ENCODE data around the gene ZSWIM2. TPM values are rescaled to one million over a fixed set of nuclear protein-coding genes. Genes with fewer than 3 reads are reported as not detected.

Gene ZSWIM2
- total RNA-seq, 8 experiments from 2014 or later, result 0.14 to 0.38 TPM; not detected in 6

- no peak overlapping the region for H3K27ac ChIP-seq
- peaks cover 2 to 15% of the 10 kb centered on the region in 2 donors for H3K4me1 ChIP-seq (replicated peaks in 1 of 2)
- 0 to 92% (median 50%) methylated on average over 1 to 2 of the region's 2 CpGs; no CpG with 5 or more reads in 5 of the 10 experiments for WGBS, 10 experiments
- H3K4me3 ChIP-seq, result no peak overlapping the region
- in situ Hi-C loops (cut with MboI; ENCODE audit: low pct_unique_long_range_greater_than_20kb in 2 of 9, low sequenced_read_pairs in 9 of 9, unreplicated experiment in 9 of 9), result loop anchor here in 1 of 9 experiments (25.0 kb wide), 1 partner anchor 555 kb away; the partner anchor contains the start of gene CALCRL
- no peak for ATAC-seq (replicated peaks in 6 of 8)
Observed at GRCh38 chr2:186882511-186883071, 33.6 kb upstream of the ZSWIM2 start.

- in situ Hi-C loops (cut with MboI; ENCODE audit: low pct_unique_long_range_greater_than_20kb in 2 of 9, low sequenced_read_pairs in 9 of 9, unreplicated experiment in 9 of 9), result loop anchor here in 1 of 9 experiments (25.0 kb wide), 1 partner anchor 556 kb away; the partner anchor contains the start of gene CALCRL
- WGBS, 10 experiments, result 0 to 81% (median 40%) methylated on average over 1 of the region's 1 CpG; no CpG with 5 or more reads in 1 of the 10 experiments
Observed at GRCh38 chr2:186881660-186882059, 32.7 kb upstream of the ZSWIM2 start.

GRCh38 chr2:186879312-186879711 lies 30.3 kb upstream of the ZSWIM2 start:
- ATAC-seq (replicated peaks in 6 of 8), result no peak

More at GRCh38 chr2:186881660-186882059, 32.7 kb upstream of the ZSWIM2 start:
- Histone ChIP-seq H3K4me1 (replicated peaks in 1 of 2) (peaks cover 2 to 15% of the 10 kb centered on the region in 2 donors), H3K4me3 (no peak overlapping the region), H3K27ac (no peak overlapping the region)
- no peak for ATAC-seq (replicated peaks in 6 of 8)

GRCh38 chr2:186874713-186875112 lies 25.7 kb upstream of the ZSWIM2 start:
- in situ Hi-C loops (cut with MboI; ENCODE audit: low pct_unique_long_range_greater_than_20kb in 2 of 9, low sequenced_read_pairs in 9 of 9, unreplicated experiment in 9 of 9), result loop anchor here in 7 of 9 experiments (25.0 kb wide), 3 partner anchors 413 to 588 kb away; partner anchors contain the start of gene CALCRL (in 3 of the 7)
- whole genome bisulfite sequencing, 10 experiments, result 6 to 97% (median 82%) methylated on average over 3 to 4 of the region's 4 CpGs; no CpG with 5 or more reads in 1 of the 10 experiments

More at GRCh38 chr2:186879312-186879711, 30.3 kb upstream of the ZSWIM2 start:
- Histone ChIP-seq H3K27ac (no peak overlapping the region), H3K4me3 (no peak overlapping the region), H3K4me1 (replicated peaks in 1 of 2) (peaks cover 2 to 4% of the 10 kb centered on the region in 2 donors)
- in situ Hi-C loops (cut with MboI; ENCODE audit: low pct_unique_long_range_greater_than_20kb in 2 of 9, low sequenced_read_pairs in 9 of 9, unreplicated experiment in 9 of 9), result loop anchor here in 1 of 9 experiments (25.0 kb wide), 1 partner anchor 558 kb away; the partner anchor contains the start of gene CALCRL
- 0 to 100% (median 83%) methylated on average over 1 to 2 of the region's 2 CpGs; no CpG with 5 or more reads in 3 of the 10 experiments for WGBS, 10 experiments

DNA sequence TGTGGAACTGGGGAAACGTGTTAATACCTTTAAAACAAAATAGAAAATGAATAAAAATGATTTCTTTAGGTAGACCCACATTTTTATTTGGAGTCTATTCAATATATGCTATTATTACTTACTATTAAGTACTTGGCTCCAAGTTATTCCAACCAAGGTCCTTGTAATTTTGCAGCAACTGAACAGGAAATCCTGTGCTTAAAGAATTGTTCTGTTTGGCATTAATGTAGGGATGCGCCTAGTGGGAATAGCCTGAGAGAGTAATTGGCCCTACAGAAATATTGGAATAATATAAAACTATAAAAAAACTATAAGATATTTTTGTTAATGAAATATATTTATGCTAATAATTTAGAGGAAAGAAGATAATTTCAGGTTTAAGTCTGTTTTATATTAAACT lies 22.9 kb upstream of the ZSWIM2 start:
- in situ Hi-C loops (cut with MboI; ENCODE audit: low pct_unique_long_range_greater_than_20kb in 2 of 9, low sequenced_read_pairs in 9 of 9, unreplicated experiment in 9 of 9), result loop anchor here in 6 of 9 experiments (25.0 kb wide), 3 partner anchors 415 to 590 kb away; partner anchors contain the start of gene CALCRL (in 2 of the 6)
- no peak for ATAC-seq (replicated peaks in 6 of 8)
- no peaks in the 10 kb centered on the region for H3K4me1 ChIP-seq (replicated peaks in 1 of 2)

More at GRCh38 chr2:186874713-186875112, 25.7 kb upstream of the ZSWIM2 start:
- Histone ChIP-seq H3K27ac (no peak overlapping the region), H3K4me1 (replicated peaks in 1 of 2) (no peaks in the 10 kb centered on the region), H3K4me3 (no peak overlapping the region)
- no peak for ATAC-seq (replicated peaks in 6 of 8)

GRCh38 chr2:186868344-186868743 lies 19.4 kb upstream of the ZSWIM2 start:
- in situ Hi-C loops (cut with MboI; ENCODE audit: low pct_unique_long_range_greater_than_20kb in 2 of 9, low sequenced_read_pairs in 9 of 9, unreplicated experiment in 9 of 9), result loop anchor here in 6 of 9 experiments (25.0 kb wide), 3 partner anchors 419 to 594 kb away; partner anchors contain the start of gene CALCRL (in 2 of the 6)
- H3K4me1 ChIP-seq (replicated peaks in 1 of 2), result no peaks in the 10 kb centered on the region
- no peak overlapping the region for H3K27ac ChIP-seq
- 0 to 100% (median 25%) methylated on average over 1 of the region's 1 CpG; no CpG with 5 or more reads in 3 of the 10 experiments for WGBS, 10 experiments
- H3K4me3 ChIP-seq, result no peak overlapping the region
- ATAC-seq (replicated peaks in 6 of 8), result peak in 1 of 8 experiments; percentile 43

More for the DNA sequence above, 22.9 kb upstream of the ZSWIM2 start:
- no peak overlapping the region for H3K4me3 ChIP-seq
- no peak overlapping the region for H3K27ac ChIP-seq
- WGBS, 10 experiments, result 44 to 100% (median 73%) methylated on average over 1 to 2 of the region's 2 CpGs; no CpG with 5 or more reads in 1 of the 10 experiments

DNA sequence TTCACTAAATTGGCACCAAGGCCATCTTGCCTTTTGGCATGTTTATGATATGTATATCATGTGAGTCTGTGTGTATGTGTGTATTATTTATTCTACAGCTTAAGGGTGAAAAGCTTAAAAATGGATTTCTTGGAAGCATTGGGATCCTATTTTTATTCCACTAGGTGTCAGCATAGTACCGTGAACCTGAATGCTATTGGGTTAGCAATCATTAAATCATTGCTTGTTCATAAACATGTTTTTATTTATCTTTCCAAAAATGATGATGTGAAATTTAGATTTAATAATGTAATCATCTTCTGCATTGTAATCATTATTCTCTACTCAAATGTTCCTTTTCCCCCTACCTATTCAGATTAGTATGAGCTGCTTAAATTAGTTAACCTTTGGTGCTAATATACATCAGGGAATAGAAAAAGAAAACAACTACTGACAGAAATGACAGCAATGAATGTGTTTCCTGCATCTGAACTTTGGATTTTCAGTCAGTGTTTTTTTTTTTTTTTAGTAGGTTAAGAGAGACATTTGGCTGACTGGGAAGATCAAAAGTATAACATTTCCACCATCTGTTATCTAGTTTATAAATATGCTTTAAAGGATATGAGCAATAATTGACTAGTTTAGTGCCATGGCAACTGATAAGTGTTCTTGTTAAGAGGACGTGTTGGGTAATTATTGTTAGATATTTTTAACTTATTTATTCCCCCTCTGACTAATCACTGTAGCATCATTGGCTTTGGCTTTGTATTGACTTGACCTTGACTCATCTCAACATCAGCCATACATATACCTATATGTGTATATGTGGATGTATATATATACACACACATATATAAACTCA lies 14.1 kb upstream of the ZSWIM2 start:
- ATAC-seq (replicated peaks in 6 of 8), result peak in 4 of 8 experiments; percentile 45 to 77 (median 60)
- H3K4me3 ChIP-seq, result no peak overlapping the region
- 0 to 29% (median 0%) methylated on average over 1 to 2 of the region's 2 CpGs; no CpG with 5 or more reads in 1 of the 10 experiments for WGBS, 10 experiments
- in situ Hi-C loops (cut with MboI; ENCODE audit: low pct_unique_long_range_greater_than_20kb in 2 of 9, low sequenced_read_pairs in 9 of 9, unreplicated experiment in 9 of 9), result loop anchor here in 6 of 9 experiments (25.0 kb wide), 3 partner anchors 424 to 599 kb away; partner anchors contain the start of gene CALCRL (in 2 of the 6)
- H3K27ac ChIP-seq, result no peak overlapping the region
- peaks cover 0 to 2% of the 10 kb centered on the region in 2 donors for H3K4me1 ChIP-seq (replicated peaks in 1 of 2)

- in situ Hi-C loops (cut with MboI; ENCODE audit: low pct_unique_long_range_greater_than_20kb in 2 of 9, low sequenced_read_pairs in 9 of 9, unreplicated experiment in 9 of 9), result loop anchor here in 6 of 9 experiments (25.0 kb wide), 3 partner anchors 432 to 607 kb away; partner anchors contain the start of gene CALCRL (in 2 of the 6)
- H3K4me3 ChIP-seq, result no peak overlapping the region
- 63 to 100% (median 94%) methylated on average over 2 to 5 of the region's 5 CpGs for WGBS, 10 experiments
- no peak overlapping the region for H3K27ac ChIP-seq
- H3K4me1 ChIP-seq (replicated peaks in 1 of 2), result no peaks in the 10 kb centered on the region
- no peak for ATAC-seq (replicated peaks in 6 of 8)
Observed at GRCh38 chr2:186855216-186855615, 6.2 kb upstream of the ZSWIM2 start.

DNA sequence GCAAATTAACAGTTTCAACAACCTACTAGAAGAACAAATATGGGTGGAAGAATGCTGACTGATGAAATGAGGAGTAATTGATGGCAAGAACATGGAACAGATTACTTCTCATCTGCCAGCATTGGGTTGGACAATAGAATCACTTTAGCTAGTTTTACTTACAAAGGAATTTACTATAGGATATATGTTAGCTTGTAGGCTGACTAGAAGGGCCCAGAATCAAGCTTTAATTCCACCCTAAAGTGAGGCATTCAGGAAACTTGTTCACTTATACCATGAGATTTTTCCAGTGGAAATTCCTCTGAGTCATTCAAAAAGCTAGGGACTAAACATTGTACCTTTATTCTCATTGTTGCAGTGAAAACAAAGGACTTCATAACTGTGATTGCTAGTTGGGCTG lies 5.0 kb upstream of the ZSWIM2 start:
- Histone ChIP-seq H3K27ac (no peak overlapping the region), H3K4me3 (no peak overlapping the region), H3K4me1 (replicated peaks in 1 of 2) (no peaks in the 10 kb centered on the region)
- no peak for ATAC-seq (replicated peaks in 6 of 8)
- in situ Hi-C loops (cut with MboI; ENCODE audit: low pct_unique_long_range_greater_than_20kb in 2 of 9, low sequenced_read_pairs in 9 of 9, unreplicated experiment in 9 of 9), result loop anchor here in 6 of 9 experiments (25.0 kb wide), 3 partner anchors 433 to 608 kb away; partner anchors contain the start of gene CALCRL (in 2 of the 6)

DNA sequence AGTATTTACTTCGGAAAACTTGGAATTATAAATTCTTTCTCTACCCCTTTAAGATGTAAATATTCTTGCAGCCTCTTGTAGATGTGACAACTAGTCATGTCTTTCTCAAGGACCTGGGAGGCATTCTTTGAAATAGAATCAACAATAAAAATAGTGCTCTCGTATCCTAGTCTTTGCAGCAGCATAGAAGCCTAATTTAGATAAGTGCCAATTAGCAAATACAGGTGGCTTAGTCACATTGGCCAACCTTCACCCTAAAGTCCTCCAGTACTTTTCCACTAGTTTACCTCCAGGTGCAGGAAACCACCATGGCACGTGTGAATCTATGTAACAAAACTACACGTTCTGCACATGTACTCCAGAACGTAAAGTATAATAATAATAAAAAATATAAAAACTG lies 3.5 kb upstream of the ZSWIM2 start:
- ATAC-seq (replicated peaks in 6 of 8), result no peak
- in situ Hi-C loops (cut with MboI; ENCODE audit: low pct_unique_long_range_greater_than_20kb in 2 of 9, low sequenced_read_pairs in 9 of 9, unreplicated experiment in 9 of 9), result loop anchor here in 6 of 9 experiments (25.0 kb wide), 3 partner anchors 435 to 610 kb away; partner anchors contain the start of gene CALCRL (in 2 of the 6)
- H3K27ac ChIP-seq, result no peak overlapping the region
- no peak overlapping the region for H3K4me3 ChIP-seq
- 53 to 100% (median 88%) methylated on average over 2 to 5 of the region's 5 CpGs for WGBS, 10 experiments
- no peaks in the 10 kb centered on the region for H3K4me1 ChIP-seq (replicated peaks in 1 of 2)

DNA sequence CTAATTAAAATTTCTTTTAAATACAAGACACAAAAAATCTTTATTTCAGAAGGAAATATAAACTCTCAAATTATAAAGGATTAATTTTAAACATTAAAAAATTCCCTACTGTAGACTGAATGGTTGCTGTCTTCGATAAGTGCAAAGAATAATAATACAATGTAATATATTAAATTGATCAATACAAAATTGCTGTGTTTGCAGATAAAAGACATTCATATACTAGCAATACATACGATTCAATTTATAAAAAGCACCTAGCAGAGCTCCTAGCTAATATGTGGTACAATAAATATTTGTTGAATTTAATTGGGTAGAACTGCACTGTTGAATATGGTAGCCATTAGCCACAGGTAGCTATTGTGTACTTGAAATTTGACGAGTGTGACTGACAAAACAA lies 6.6 kb downstream of the ZSWIM2 start:
- Histone ChIP-seq H3K4me1 (replicated peaks in 1 of 2) (peaks cover 0 to 12% of the 10 kb centered on the region in 2 donors), H3K27ac (no peak overlapping the region), H3K4me3 (no peak overlapping the region)
- no peak for ATAC-seq (replicated peaks in 6 of 8)
- in situ Hi-C loops (cut with MboI; ENCODE audit: low pct_unique_long_range_greater_than_20kb in 2 of 9, low sequenced_read_pairs in 9 of 9, unreplicated experiment in 9 of 9), result no loop called here
- 57 to 100% (median 85%) methylated on average over 1 to 3 of the region's 3 CpGs for WGBS, 10 experiments

DNA sequence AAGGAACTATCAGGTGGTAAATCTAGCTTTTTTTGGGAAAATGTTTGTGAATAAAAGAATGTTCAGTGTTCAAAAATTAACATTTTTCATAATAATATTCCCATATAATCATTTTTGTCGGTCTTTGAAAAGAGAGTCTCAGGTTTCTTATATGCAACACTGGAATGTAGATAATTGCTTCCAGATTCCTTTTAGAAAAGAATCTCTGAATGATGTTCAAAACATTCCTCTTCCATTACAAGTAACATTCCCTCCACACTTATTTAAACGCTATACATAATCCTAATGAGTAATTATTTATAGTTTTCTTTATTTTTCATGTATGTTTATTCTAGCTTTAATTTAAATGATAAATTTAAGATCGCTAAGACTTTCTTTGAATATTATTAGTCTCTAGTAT lies 7.0 kb downstream of the ZSWIM2 start:
- Histone ChIP-seq H3K27ac (no peak overlapping the region), H3K4me1 (replicated peaks in 1 of 2) (peaks cover 0 to 12% of the 10 kb centered on the region in 2 donors), H3K4me3 (no peak overlapping the region)
- in situ Hi-C loops (cut with MboI; ENCODE audit: low pct_unique_long_range_greater_than_20kb in 2 of 9, low sequenced_read_pairs in 9 of 9, unreplicated experiment in 9 of 9), result no loop called here
- peak in 2 of 8 experiments; percentile 39 to 66 for ATAC-seq (replicated peaks in 6 of 8)
- 0 to 97% (median 85%) methylated on average over 2 to 3 of the region's 3 CpGs for WGBS, 10 experiments
